Measurements from ENCODE around the gene DCST2. TPM values are rescaled to one million over a fixed set of nuclear protein-coding genes. Genes with fewer than 3 reads are reported as not detected.

DCST2 gene
- total and polyA plus RNA-seq, 9 of the 15 experiments (the other 6 are each of a cell fraction or from before 2014, with no cell fraction given): 0.09 to 0.49 (median 0.11) TPM; not detected in 3

GRCh38 chr1:154972517-154973343 lies 60.9 kb downstream of the DCST2 start (continued):
- TF ChIP-seq, protein P1, sequence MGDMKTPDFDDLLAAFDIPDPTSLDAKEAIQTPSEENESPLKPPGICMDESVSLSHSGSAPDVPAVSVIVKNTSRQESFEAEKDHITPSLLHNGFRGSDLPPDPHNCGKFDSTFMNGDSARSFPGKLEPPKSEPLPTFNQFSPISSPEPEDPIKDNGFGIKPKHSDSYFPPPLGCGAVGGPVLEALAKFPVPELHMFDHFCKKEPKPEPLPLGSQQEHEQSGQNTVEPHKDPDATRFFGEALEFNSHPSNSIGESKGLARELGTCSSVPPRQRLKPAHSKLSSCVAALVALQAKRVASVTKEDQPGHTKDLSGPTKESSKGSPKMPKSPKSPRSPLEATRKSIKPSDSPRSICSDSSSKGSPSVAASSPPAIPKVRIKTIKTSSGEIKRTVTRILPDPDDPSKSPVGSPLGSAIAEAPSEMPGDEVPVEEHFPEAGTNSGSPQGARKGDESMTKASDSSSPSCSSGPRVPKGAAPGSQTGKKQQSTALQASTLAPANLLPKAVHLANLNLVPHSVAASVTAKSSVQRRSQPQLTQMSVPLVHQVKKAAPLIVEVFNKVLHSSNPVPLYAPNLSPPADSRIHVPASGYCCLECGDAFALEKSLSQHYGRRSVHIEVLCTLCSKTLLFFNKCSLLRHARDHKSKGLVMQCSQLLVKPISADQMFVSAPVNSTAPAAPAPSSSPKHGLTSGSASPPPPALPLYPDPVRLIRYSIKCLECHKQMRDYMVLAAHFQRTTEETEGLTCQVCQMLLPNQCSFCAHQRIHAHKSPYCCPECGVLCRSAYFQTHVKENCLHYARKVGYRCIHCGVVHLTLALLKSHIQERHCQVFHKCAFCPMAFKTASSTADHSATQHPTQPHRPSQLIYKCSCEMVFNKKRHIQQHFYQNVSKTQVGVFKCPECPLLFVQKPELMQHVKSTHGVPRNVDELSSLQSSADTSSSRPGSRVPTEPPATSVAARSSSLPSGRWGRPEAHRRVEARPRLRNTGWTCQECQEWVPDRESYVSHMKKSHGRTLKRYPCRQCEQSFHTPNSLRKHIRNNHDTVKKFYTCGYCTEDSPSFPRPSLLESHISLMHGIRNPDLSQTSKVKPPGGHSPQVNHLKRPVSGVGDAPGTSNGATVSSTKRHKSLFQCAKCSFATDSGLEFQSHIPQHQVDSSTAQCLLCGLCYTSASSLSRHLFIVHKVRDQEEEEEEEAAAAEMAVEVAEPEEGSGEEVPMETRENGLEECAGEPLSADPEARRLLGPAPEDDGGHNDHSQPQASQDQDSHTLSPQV (IDR thresholded peaks at IDR 0.05): peak; percentile 74
- TF ChIP-seq BHLHE40 (IDR thresholded peaks at IDR 0.05; ENCODE audit: low read length) (no peak), CREM (IDR thresholded peaks at IDR 0.05; ENCODE audit: low read depth) (peak; percentile 6; the same call in 1 of the 2 replicates), CHD1 (IDR thresholded peaks at IDR 0.05; ENCODE audit: low read length) (peak; percentile 72)
- TF ChIP-seq, protein P2, sequence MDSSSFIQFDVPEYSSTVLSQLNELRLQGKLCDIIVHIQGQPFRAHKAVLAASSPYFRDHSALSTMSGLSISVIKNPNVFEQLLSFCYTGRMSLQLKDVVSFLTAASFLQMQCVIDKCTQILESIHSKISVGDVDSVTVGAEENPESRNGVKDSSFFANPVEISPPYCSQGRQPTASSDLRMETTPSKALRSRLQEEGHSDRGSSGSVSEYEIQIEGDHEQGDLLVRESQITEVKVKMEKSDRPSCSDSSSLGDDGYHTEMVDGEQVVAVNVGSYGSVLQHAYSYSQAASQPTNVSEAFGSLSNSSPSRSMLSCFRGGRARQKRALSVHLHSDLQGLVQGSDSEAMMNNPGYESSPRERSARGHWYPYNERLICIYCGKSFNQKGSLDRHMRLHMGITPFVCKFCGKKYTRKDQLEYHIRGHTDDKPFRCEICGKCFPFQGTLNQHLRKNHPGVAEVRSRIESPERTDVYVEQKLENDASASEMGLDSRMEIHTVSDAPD (CRISPR knock-in tag; IDR thresholded peaks at IDR 0.05): no peak

Measured in K562 (cell line).